Measurements from ENCODE around the gene DBH.

DNA sequence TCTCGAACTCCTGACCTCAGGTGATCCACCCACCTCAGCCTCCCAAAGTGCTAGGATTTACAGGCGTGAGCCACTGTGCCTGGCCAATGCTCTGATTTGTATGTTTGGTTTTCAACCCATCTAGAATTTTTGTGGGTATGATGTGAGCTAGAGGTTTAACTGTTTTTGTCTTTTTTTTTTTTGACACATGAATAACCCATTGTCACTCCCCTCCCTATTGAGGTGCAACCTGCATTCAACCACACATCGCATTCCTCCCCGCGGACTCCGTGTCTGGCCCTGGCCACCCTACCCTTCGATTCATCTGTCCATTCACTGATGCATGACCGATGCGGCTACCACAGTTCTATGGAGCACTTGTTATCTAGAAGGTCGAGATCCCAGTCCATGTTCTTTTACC is 17.4 kb upstream of the DBH start:
- TF ChIP-seq, protein P1, sequence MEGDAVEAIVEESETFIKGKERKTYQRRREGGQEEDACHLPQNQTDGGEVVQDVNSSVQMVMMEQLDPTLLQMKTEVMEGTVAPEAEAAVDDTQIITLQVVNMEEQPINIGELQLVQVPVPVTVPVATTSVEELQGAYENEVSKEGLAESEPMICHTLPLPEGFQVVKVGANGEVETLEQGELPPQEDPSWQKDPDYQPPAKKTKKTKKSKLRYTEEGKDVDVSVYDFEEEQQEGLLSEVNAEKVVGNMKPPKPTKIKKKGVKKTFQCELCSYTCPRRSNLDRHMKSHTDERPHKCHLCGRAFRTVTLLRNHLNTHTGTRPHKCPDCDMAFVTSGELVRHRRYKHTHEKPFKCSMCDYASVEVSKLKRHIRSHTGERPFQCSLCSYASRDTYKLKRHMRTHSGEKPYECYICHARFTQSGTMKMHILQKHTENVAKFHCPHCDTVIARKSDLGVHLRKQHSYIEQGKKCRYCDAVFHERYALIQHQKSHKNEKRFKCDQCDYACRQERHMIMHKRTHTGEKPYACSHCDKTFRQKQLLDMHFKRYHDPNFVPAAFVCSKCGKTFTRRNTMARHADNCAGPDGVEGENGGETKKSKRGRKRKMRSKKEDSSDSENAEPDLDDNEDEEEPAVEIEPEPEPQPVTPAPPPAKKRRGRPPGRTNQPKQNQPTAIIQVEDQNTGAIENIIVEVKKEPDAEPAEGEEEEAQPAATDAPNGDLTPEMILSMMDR (IDR thresholded peaks at IDR 0.05; ENCODE audit: borderline replicate concordance, extremely low read depth, low read length, poor library complexity, severe bottlenecking): no peak
- no peak for TF ChIP-seq EZH2 (IDR thresholded peaks at IDR 0.05; ENCODE audit: borderline replicate concordance, low read depth, low read length, severe bottlenecking)

Data from DND-41 (cell line).